DLD1 (cell line): ENCODE measurements around the gene ITGB4.

Experiments
- in situ Hi-C: cut with HindIII; loops from 2 replicates; pipeline ENCODE4 v1.10.0; 2017; ENCODE audit warnings: low sequenced_read_pairs

Gene ITGB4

DNA sequence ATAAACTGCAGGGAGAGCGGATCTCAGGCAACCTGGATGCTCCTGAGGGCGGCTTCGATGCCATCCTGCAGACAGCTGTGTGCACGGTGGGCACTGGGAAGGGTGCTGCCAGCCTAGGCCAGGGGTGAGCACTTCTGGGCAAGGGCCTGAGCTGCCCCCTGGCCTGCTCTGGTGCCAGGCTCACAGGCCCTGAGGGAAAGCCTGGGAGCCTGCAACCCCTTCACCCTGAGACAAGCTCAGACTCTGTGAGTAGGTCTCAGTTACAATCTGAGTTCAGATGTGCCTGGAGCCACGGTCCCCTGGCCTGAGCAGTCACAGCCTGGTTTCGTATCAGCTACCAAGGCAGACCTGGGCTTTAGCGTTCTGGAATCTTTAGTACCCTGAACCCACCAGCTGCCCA is 8.1 kb downstream of the ITGB4 start:
- in situ Hi-C loops, result loop anchor here (10.0 kb wide), 1 partner anchor 55 kb away; no protein-coding TSS in a partner anchor

DNA sequence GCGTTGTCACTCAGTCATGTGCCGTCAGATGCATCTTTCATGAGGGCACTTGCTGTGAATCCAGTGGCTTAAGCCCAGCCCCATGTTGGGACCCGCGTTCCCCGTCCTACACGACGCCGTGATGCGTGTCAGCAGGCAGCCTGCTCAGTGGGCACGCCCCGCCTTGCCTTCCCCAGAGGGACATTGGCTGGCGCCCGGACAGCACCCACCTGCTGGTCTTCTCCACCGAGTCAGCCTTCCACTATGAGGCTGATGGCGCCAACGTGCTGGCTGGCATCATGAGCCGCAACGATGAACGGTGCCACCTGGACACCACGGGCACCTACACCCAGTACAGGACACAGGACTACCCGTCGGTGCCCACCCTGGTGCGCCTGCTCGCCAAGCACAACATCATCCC is 8.8 kb downstream of the ITGB4 start:
- in situ Hi-C loops, result no loop called here

DNA sequence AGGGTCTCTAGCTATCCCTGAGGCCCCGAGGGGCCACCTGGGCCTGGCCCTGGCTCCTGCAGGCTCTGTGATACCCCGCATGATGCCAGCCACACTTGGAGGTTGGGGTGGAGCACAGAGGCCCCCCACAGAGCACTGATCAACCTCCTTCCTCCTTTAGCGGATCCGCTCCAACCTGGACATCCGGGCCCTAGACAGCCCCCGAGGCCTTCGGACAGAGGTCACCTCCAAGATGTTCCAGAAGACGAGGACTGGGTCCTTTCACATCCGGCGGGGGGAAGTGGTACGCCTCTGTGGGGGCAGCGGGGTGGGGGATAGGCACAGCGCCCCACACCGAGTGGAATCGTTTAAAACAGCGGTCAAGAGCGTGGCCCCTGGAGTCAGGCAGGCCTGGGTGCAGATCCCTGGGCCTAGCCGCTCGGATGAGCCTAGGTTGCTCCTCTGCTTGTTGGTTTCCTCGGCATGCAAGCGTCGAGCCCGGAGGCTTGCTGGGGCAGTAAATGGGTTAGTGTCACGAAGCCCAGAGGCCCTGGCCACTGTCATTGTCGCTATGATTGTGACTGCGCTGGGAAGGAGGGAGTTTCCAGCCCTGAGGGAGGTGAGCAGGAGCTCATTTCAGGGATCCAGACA is 9.9 kb downstream of the ITGB4 start:
- in situ Hi-C loops, result no loop called here

DNA sequence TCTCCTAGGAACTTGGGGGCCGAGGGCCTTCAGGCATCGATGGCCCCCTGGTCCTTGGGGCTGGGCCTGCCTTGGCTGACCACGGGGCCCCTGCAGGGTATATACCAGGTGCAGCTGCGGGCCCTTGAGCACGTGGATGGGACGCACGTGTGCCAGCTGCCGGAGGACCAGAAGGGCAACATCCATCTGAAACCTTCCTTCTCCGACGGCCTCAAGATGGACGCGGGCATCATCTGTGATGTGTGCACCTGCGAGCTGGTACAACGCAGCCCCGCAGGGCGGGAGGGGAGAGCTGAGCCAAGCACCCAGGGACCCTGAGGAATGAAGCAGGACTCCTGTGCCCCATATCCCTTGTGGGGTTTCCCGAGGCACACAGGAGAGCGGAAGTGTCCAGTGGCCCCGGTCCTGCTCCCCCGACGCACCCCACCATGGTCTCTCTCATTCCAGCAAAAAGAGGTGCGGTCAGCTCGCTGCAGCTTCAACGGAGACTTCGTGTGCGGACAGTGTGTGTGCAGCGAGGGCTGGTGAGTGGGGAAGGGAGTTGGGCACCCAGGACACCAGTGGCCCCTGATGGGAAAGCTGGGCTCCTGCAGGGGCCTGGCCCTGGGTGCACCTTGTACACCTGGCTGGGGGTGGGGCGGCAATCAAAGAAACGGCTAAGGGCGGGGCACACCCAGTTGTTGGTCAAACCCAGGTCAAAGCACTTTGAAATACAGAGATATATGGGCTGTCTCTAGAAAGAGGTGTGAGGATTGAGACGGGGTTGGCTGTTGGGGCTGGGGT is 10.6 kb downstream of the ITGB4 start:
- in situ Hi-C loops, result no loop called here

DNA sequence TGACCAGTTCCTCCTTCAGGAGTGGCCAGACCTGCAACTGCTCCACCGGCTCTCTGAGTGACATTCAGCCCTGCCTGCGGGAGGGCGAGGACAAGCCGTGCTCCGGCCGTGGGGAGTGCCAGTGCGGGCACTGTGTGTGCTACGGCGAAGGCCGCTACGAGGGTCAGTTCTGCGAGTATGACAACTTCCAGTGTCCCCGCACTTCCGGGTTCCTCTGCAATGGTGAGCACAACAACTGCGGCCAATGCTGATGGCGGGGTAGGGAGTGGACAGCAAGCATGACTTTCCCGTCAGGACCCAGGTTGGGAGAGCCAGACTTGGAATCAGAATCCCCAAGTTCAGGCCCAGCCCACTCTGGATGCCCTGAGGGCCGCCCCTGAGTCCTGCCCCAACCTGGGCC is 12.2 kb downstream of the ITGB4 start:
- in situ Hi-C loops, result no loop called here

DNA sequence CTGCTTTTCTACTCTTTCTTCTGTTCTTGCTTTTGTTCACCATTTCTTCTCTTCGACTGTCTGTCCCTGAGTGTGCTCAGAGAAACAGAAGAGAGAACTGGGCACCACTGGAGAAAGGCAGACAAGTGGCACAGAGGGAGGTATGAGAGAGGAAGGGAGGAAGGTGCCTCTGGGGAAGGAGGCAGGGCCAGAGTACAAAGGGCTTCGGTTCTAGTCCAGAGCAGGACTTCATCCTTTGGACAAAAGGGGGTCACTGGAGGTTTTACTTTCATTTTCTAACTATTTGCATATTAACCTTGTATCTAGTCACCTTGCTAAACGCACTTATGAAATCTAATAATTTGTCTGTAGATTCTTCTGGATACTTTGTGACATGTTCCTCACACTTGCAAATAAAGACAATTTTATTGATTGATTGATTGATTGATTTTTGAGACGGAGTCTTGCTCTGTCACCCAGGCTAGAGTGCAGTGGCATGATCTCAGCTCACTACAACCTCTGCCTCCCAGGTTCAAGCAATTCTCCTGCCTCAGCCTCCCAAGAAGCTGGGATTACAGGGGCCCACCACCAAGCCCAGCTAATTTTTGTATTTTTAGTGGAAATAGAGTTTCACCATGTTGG is 13.5 kb downstream of the ITGB4 start:
- in situ Hi-C loops, result no loop called here

DNA sequence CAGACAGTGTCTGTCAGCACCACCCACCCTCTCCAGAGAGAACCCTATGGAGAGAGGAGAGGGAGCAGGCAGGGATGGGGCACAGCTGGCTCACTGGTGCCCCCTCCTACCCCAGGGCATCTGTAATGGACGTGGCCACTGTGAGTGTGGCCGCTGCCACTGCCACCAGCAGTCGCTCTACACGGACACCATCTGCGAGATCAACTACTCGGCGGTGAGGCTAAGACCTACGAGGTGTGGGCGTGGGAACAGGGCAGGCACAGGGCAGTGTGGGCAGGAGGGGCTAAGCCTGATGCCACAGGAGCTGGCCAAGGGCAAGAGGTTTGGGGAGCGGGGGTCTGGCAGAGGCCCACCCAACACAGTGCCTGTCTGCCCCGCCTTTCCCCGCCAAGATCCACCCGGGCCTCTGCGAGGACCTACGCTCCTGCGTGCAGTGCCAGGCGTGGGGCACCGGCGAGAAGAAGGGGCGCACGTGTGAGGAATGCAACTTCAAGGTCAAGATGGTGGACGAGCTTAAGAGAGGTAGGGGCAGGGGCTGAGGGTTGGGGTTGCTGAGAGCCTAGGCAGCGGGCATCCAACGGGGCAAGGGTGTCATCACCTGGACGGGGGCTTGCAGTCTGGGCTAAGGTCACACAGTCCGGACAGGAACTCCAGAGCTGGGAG is 15.0 kb downstream of the ITGB4 start:
- in situ Hi-C loops, result no loop called here

DNA sequence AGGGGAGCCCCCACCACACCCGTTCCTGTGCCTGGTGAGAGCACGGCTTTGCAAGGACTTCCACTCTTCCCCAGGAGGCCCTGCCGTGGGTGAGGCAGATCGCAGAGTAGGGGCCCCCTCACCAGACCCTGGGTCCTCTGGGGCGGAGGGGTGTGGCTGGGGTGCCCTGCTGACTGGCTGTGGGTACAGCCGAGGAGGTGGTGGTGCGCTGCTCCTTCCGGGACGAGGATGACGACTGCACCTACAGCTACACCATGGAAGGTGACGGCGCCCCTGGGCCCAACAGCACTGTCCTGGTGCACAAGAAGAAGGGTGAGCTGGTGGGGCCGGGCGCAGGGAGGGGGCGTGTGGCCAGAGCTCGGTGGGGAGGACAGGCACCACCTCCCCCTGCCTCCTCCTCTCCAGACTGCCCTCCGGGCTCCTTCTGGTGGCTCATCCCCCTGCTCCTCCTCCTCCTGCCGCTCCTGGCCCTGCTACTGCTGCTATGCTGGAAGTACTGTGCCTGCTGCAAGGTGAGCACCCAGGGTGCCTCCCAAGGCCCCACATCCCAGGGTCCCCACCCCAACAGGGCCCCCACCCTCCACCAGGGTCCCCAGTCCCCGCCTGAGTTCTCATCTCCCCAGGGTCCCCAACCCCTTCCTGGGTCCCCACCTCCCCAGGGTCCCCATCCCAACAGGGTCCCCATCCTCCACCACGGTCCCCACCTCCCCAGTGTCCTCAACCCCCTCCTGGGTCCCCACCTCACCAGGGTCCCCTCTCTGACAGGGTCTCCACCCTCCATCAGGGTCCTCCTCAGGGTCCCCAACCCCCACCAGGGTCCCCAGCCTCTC is 16.1 kb downstream of the ITGB4 start:
- in situ Hi-C loops, result no loop called here

DNA sequence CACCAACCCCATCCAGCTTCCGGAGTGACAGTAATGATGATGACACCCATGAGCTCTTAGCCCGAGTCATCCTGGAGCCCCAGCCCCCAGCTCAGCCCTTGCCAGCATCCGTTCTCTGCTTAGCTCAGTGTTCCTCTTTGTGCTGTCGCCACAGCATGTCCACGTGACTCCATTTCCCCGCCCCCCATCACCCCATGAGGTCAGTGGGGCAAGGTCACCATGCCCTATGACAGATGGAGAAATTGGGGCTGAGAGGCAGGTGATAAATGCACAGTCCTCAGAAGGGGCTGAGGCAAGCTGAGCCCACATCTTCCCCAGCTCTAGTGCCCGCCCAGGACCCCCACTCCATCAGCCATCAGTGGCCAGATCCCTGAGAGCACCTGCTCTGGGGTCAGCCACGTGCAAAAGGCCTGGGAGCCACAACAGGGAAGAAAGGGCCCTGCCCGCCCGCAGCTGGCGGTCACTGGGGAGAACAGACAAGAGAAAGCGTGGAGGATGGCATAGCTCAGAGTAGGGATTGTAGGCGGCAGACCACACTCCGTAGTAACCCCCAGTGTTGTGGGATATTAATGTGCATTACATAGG is 17.1 kb downstream of the ITGB4 start:
- in situ Hi-C loops, result no loop called here

DNA sequence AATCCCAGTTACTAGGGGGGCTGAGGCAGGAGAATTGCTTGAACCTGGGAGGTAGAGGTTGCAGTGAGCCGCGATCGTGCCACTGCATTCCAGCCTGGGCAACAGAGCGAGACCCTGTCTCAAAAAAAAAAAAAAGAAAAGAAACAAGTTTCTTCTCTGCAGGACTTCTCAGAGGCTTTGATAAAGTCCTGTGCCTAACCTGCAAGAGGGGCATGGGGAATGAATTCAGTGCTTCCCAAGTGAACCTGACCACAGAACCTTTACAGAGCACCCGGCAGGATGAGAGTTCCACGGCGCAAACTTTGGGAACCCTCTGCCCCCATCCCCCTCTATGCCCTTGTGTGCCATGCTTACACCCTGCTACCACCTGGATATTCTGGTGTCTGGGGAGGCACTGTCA is 17.9 kb downstream of the ITGB4 start:
- in situ Hi-C loops, result no loop called here

DNA sequence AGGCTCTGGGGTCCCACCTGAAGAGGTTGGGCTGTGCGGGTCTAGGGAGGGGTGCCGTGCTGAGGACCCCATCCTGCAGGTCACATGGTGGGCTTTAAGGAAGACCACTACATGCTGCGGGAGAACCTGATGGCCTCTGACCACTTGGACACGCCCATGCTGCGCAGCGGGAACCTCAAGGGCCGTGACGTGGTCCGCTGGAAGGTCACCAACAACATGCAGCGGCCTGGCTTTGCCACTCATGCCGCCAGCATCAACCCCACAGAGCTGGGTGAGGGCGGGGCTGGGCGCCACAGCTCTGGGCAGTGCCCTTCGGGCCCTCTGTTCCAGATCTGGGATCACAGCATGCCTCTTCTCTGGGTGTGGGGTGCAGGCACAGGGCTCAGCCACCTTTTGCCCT is 18.5 kb downstream of the ITGB4 start:
- in situ Hi-C loops, result no loop called here

DNA sequence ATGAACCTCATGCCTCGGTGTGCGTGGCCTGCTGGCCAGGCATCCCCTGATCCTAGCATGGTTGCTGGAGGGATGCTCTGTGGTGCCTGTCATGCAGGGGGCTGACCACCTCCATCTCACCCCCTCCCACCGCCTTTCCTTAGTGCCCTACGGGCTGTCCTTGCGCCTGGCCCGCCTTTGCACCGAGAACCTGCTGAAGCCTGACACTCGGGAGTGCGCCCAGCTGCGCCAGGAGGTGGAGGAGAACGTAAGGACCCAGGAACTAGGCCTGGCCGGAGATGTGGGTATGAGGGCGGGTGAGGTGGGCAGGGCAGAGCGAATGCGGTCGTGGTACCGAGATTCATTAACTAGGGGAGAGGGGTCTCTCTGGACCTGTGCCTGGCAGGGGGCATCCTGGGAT is 19.0 kb downstream of the ITGB4 start:
- in situ Hi-C loops, result no loop called here

DNA sequence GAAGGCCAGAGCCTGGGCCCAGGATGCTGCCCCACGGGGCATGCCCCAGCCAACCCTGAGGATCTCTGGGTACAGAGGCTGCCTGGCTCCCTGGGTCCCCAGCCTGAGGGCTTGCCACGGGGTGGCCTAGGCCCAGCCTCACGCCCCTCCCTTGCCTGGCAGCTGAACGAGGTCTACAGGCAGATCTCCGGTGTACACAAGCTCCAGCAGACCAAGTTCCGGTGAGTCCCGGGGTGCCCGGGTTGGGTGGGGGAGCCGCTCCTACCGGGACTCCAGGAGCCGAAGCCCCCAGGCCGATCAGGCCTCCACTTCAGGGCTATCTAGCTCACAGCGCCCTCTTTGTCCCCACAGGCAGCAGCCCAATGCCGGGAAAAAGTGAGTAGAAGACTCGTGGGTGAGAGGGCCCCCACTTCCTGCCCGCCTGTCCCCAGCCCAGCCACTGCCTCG is 19.4 kb downstream of the ITGB4 start:
- in situ Hi-C loops, result no loop called here

DNA sequence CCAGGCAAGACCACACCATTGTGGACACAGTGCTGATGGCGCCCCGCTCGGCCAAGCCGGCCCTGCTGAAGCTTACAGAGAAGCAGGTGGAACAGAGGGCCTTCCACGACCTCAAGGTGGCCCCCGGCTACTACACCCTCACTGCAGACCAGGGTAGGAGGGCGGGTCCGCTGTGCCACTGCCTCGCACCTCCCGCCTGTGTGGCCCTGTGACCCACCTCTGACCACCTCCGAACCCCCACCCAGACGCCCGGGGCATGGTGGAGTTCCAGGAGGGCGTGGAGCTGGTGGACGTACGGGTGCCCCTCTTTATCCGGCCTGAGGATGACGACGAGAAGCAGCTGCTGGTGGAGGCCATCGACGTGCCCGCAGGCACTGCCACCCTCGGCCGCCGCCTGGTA is 21.1 kb downstream of the ITGB4 start:
- in situ Hi-C loops, result no loop called here

DNA sequence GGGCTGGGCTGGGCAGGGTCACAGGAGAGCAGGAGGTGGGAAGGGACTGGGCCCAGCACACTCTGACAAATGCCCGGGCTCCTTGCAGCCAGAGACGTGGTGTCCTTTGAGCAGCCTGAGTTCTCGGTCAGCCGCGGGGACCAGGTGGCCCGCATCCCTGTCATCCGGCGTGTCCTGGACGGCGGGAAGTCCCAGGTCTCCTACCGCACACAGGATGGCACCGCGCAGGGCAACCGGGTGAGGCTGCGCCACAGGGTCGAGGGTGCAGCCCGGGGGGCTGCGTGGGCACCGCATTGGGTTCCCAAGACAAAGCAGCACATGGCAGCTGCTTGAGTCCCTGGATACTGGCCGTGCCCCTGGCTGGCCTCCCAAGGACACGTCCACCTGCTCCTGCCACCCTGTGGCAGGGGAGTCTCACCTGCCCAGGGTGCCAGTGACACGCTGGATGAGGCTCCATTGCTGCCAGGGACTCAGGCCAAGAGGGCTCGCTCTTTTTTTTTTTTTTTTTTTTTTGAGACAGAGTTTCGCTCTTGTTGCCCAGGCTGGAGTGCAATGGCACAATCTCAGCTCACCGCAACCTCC is 22.5 kb downstream of the ITGB4 start:
- in situ Hi-C loops, result no loop called here

DNA sequence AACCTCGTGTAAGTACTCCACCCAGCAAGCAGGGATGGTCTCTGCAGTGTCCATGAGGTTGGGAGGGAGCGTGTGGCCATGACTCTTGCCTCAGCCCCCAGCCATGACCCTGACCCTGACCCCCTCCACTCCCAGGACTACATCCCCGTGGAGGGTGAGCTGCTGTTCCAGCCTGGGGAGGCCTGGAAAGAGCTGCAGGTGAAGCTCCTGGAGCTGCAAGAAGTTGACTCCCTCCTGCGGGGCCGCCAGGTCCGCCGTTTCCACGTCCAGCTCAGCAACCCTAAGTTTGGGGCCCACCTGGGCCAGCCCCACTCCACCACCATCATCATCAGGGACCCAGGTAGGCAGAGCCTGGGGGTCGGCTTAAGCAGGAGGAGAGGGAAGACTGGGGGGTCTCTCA is 27.4 kb downstream of the ITGB4 start:
- in situ Hi-C loops, result no loop called here

DNA sequence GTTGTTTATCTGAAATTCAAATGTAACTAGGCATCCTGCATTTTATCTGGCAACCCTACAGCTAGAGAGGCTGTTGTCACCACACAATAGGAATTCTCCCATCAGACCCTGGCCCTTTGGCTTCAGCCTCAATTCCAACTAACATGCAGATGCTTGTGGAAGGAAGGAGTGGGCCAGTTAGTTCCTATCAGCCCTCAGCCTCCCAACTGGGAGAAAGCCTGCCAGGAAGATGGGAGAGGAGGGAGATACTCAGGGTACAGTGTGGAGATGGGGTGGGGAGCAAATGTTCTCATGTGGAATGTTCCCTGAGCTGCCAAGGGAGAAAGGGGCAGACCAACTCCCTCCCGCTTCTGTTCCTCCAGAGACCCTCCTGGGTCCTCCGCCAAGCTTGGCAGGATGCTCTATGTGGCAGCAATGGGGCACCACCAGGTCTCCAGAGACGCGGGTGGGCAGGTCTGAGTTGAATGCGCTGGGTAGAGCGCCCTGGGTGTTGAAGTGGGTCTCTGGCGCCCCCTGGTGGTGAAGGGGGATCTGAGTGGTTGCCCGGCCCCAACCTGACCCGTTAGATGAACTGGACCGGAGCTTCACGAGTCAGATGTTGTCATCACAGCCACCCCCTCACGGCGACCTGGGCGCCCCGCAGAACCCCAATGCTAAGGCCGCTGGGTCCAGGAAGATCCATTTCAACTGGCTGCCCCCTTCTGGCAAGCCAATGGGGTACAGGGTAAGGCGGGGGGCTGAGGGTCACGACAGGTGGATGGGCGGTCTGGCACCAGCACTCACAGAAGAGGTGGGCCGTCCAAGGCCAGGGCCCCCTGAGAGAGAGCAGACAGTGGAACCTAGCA is 28.5 kb downstream of the ITGB4 start:
- in situ Hi-C loops, result no loop called here

DNA sequence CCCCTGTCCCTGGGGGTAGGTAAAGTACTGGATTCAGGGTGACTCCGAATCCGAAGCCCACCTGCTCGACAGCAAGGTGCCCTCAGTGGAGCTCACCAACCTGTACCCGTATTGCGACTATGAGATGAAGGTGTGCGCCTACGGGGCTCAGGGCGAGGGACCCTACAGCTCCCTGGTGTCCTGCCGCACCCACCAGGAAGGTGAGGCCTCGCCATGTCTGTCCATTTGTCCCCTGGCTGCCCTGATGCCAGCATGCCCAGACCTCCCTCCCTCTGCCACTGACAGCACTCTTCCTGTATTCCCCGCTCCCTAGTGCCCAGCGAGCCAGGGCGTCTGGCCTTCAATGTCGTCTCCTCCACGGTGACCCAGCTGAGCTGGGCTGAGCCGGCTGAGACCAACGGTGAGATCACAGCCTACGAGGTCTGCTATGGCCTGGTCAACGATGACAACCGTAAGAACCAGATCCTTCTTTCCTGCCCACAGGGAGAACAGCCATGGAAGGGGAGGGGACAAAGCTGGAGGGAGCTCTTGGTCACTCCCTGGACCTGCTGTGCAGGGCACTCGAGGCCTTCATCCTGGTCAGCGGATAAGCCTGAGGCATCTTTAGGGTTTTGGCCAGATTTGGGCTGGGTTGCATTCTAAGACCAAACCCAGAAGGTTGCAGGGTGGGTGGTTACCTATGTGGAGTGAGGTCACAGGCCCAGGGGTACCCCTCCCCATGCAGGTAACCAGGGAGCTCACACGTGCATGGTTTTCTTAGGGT is 29.6 kb downstream of the ITGB4 start:
- in situ Hi-C loops, result no loop called here
